Brain microvascular endothelial cell (primary cell): ENCODE results near the gene RINT1.
A peak's percentile ranks its signal among the peaks of the same experiment; 100 is the strongest.
"Not testable (repeated sequence)": the region's sequence is repeated elsewhere in the genome, so short reads cannot be mapped to it uniquely, and the experiment has no call there.

Source experiments
- DNase-seq: peaks from one replicate; pipeline ENCODE4 v3.0.0-alpha.2; 2020
- H3K27ac ChIP-seq: fragments of 250-450 bp; sonication (Bioruptor Pico); 2 replicates; pipeline ENCODE4 v1.5.1; 2020; ENCODE audit warnings: mild to moderate bottlenecking, moderate library complexity
- H3K27me3 ChIP-seq: fragments of 250-450 bp; sonication (Bioruptor Pico); replicated peaks from 2 replicates; pipeline ENCODE4 v1.5.1; 2020; ENCODE audit warnings: mild to moderate bottlenecking
- H3K36me3 ChIP-seq: fragments of 250-450 bp; sonication (Bioruptor Pico); replicated peaks from 2 replicates; pipeline ENCODE4 v1.5.1; 2020; ENCODE audit warnings: mild to moderate bottlenecking
- H3K4me3 ChIP-seq: 2 replicates; pipeline ENCODE4 v1.5.1; 2011; ENCODE audit warnings: low read depth, mild to moderate bottlenecking, control low read depth, low read length, moderate library complexity
- CTCF ChIP-seq: IDR thresholded peaks from 2 replicates; pipeline ENCODE4 v1.5.1; 2011; ENCODE audit warnings: low read depth, mild to moderate bottlenecking, moderate library complexity, low read length, control low read depth, inconsistent platforms; ENCODE audit errors: missing control alignments
- in situ Hi-C: cut with HindIII; loops from 2 replicates; pipeline ENCODE4 v1.10.0; 2017; ENCODE audit warnings: low sequenced_read_pairs, low pct_ligation_motif_present

Gene RINT1

GRCh38 chr7:105519353-105519752, 12.6 kb upstream of the RINT1 start:
- peaks cover 2% of the 10 kb centered on the region for H3K36me3 ChIP-seq
- TF ChIP-seq CTCF, result no peak
- H3K4me3 ChIP-seq, result no peak overlapping the region
- peak; percentile 6 for DNase-seq
- in situ Hi-C loops, result no loop called here
- no peak overlapping the region for H3K27ac ChIP-seq
- no peaks in the 10 kb centered on the region for H3K27me3 ChIP-seq

DNA sequence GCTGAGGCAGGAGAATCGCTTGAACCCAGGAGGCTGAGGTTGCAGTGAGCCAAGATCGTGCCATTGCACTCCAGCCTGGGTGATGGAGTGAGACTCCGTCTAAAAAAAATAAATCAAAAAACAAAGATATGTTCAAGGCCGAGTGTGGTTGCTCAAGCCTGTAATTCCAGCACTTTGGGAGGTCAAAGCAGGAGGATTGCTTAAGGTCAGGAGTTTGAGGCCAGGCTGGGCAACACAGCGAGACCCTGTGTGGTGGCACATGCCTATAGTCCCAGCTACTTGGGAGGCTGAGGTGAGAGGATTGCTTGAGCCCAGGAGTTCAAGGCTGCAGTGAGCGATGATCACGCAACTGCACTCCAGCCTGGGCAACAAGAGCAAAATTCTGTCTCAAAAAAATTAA, 11.4 kb upstream of the RINT1 start:
- in situ Hi-C loops, H3K4me3 ChIP-seq, H3K36me3 ChIP-seq, DNase-seq, H3K27me3 ChIP-seq: not testable (repeated sequence)
- H3K27ac ChIP-seq, result peak overlapping the region; percentile 84

GRCh38 chr7:105521027-105521716, 10.8 kb upstream of the RINT1 start:
- H3K36me3 ChIP-seq, result no peaks in the 10 kb centered on the region
- H3K27ac ChIP-seq, result peak overlapping the region; percentile 84
- peak; percentile 54 for DNase-seq
- peak overlapping the region; percentile 86 for H3K4me3 ChIP-seq
- in situ Hi-C loops, result no loop called here
- no peak for TF ChIP-seq CTCF
- no peaks in the 10 kb centered on the region for H3K27me3 ChIP-seq

DNA sequence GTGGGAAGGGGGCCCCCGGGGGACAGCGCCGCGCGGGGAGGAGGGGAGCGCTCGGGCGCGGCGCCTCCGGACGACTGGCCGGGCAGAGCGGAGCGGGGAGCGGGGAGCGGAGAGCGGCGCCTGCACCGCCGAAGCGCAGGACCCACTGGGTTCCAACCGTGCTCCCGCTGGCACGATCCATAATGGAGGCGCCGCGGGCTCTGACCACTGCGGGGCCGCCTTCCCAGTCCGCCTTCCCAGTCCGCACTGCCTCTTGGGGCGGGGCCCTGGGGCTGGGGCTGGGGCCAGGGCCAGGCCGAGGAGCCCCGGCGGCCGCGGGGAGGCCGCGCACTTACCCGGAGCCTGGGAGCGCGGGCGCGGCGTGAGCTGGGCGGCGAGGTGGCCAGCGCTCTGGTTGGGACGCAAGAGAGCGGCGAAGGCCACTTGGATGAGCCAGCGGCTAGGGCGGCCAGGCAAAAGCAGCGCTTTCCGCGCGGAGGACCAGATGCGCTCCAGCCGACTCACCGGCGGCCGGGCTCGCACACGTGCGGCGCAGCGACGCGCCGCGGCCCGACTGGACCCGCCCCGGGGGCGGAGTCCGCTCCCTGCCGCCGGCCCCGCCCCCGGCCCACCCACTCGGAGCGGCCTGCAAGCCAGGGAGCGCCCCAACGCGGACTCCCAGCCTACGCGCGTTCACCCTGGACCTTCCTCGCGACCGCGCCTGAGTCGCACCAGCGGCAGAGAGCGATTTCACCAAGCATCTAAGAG, 10.1 kb upstream of the RINT1 start, which contains the start of gene PUS7:
TSS of gene PUS7 (minus strand) at position 555 of the 747 bp plus-strand sequence. CDS start 13,759 bp downstream, outside the sequence.
- Histone ChIP-seq H3K36me3 (no peaks in the 10 kb centered on the region), H3K4me3 (peak within 1 kb of the TSS; percentile 86), H3K27me3 (no peaks in the 10 kb centered on the region), H3K27ac (peak within 1 kb of the TSS; percentile 84)
- TF ChIP-seq CTCF, result no peak
- DNase-seq, result peak; percentile 84
- in situ Hi-C loops, result no loop called here

DNA sequence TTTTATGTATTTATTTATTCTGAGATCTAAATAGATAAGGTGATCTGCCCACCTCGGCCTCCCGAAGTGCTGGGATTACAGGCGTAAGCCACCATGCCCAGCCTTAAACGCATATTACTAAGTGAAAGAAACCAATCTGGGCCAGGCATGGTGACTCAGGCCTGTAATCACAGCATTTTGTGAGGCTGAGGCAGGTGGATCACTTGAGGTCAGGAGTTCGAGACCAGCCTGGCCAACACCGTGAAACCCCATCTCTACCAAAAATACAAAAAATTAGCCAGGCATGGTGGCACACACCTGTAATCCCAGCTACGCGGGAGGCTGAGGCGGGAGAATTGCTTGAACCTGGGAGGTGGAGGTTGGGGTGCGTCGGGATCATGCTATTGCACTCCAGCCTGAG, 7.6 kb upstream of the RINT1 start:
- H3K27me3 ChIP-seq, in situ Hi-C loops, H3K4me3 ChIP-seq, H3K27ac ChIP-seq, H3K36me3 ChIP-seq, DNase-seq: not testable (repeated sequence)

DNA sequence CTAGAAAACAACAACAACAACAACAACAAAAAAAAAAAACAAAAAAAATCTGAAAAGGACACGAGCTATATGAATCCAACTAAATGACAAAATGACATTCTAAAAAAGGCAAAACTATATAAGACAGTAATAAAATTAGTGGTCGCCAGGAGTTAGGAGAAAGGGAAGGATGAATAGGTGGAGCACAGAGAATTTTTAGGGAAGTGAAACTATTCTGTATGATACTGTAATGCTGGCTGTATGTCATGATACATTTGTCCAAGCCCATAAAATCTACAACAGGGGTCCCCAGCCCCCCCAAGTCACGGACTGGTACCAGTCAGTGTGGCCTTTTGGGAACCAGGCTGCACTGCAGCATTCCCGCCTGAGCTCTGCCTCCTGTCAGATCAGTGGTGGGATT, 7.2 kb upstream of the RINT1 start:
- in situ Hi-C loops, result no loop called here
- H3K27ac ChIP-seq, result no peak overlapping the region
- TF ChIP-seq CTCF, result no peak
- no peaks in the 10 kb centered on the region for H3K27me3 ChIP-seq
- DNase-seq, result no peak
- no peaks in the 10 kb centered on the region for H3K36me3 ChIP-seq
- no peak overlapping the region for H3K4me3 ChIP-seq

GRCh38 chr7:105527737-105528136, 4.3 kb upstream of the RINT1 start:
- in situ Hi-C loops, H3K4me3 ChIP-seq, DNase-seq, H3K27ac ChIP-seq, H3K36me3 ChIP-seq, H3K27me3 ChIP-seq: not testable (repeated sequence)
